Measurements from ENCODE around the gene CPZ. TPM values are rescaled to one million over a fixed set of nuclear protein-coding genes. Genes with fewer than 3 reads are reported as not detected.
"Not testable (repeated sequence)": the region's sequence is repeated elsewhere in the genome, so short reads cannot be mapped to it uniquely, and the experiment has no call there.

Gene CPZ
- total RNA-seq, 4 donors from 2014 or later = 0.32 to 4.2 (median 2.1) TPM

DNA sequence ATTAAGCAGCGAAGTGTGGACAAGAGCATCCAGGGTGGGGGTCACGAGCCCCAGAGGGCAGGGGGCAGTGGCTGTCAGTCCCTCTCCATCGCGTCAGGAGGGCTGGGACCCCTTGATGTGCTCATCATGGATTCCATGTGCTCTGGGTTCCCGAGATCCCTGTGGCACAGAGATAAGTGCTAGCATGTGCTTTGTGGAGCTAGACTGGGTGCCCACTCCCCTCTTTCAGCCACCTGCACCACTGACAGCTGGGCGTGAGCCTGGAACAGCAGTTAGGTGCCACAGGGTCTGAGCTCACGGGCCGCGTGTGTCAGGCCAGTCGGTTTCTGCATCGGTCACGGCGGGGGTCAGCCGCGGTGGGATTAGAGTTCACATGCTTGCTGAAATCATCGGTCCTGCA is 24.3 kb downstream of the CPZ start:
- no peak overlapping the region for H3K27ac ChIP-seq

DNA sequence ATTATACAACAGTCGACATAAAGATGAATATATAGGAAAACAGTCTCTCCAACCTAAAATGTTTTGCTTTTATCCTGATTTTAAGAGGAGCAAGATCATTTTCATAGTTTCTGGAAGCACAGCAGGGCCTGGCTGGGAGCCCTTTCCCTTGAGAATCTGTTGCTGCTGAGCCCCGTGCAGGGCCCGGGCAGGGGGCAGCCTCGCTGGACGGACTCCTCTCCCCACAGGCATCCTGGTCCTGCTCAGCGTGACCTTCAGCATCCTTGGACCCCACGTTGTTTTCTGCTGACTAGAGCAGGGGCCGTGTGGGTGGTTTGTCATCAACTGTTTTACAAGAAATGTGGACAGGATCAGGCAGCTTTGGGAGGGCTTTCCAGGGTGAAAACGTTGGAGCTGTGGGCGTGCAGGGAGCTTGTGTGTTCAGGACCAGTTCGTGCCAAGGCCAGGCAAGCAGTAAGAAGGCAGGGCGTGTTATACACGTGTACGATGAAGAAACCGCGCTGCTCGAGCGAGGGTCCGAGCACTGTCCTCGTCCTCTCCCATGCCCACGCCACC is 25.0 kb downstream of the CPZ start:
- Histone ChIP-seq H3K27ac (no peak overlapping the region), H3K4me3 (no peak overlapping the region), H3K27me3 (peaks cover 11% of the 10 kb centered on the region), H3K9me3 (no peaks in the 10 kb centered on the region), H3K4me1 (no peaks in the 10 kb centered on the region), H3K36me3 (no peaks in the 10 kb centered on the region)
- no peak for TF ChIP-seq POLR2A (IDR thresholded peaks at IDR 0.05)
- TF ChIP-seq, protein P1, sequence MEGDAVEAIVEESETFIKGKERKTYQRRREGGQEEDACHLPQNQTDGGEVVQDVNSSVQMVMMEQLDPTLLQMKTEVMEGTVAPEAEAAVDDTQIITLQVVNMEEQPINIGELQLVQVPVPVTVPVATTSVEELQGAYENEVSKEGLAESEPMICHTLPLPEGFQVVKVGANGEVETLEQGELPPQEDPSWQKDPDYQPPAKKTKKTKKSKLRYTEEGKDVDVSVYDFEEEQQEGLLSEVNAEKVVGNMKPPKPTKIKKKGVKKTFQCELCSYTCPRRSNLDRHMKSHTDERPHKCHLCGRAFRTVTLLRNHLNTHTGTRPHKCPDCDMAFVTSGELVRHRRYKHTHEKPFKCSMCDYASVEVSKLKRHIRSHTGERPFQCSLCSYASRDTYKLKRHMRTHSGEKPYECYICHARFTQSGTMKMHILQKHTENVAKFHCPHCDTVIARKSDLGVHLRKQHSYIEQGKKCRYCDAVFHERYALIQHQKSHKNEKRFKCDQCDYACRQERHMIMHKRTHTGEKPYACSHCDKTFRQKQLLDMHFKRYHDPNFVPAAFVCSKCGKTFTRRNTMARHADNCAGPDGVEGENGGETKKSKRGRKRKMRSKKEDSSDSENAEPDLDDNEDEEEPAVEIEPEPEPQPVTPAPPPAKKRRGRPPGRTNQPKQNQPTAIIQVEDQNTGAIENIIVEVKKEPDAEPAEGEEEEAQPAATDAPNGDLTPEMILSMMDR (IDR thresholded peaks at IDR 0.05) = no peak
- TF ChIP-seq POLR2AphosphoS5 (IDR thresholded peaks at IDR 0.05) = no peak
- TF ChIP-seq EP300 (IDR thresholded peaks at IDR 0.05) = no peak
- WGBS = 70% methylated on average over 21 of the region's 21 CpGs
- DNase-seq (ENCODE audit: low spot score in 2 of 2) = peak in 1 of 2 donors; percentile 21

More for the DNA sequence above, 24.3 kb downstream of the CPZ start:
- DNase-seq (ENCODE audit: low spot score in 2 of 2) = peak in 1 of 2 donors; percentile 55
- WGBS = 78% methylated on average over 6 of the region's 16 CpGs
- no peak overlapping the region for H3K4me3 ChIP-seq
- H3K9me3 ChIP-seq = no peaks in the 10 kb centered on the region
- TF ChIP-seq EP300 (IDR thresholded peaks at IDR 0.05) (no peak), POLR2A (IDR thresholded peaks at IDR 0.05) (no peak), POLR2AphosphoS5 (IDR thresholded peaks at IDR 0.05) (no peak)
- TF ChIP-seq, protein P1 (IDR thresholded peaks at IDR 0.05) = no peak
- no peaks in the 10 kb centered on the region for H3K4me1 ChIP-seq
- peaks cover 11% of the 10 kb centered on the region for H3K27me3 ChIP-seq
- no peaks in the 10 kb centered on the region for H3K36me3 ChIP-seq

DNA sequence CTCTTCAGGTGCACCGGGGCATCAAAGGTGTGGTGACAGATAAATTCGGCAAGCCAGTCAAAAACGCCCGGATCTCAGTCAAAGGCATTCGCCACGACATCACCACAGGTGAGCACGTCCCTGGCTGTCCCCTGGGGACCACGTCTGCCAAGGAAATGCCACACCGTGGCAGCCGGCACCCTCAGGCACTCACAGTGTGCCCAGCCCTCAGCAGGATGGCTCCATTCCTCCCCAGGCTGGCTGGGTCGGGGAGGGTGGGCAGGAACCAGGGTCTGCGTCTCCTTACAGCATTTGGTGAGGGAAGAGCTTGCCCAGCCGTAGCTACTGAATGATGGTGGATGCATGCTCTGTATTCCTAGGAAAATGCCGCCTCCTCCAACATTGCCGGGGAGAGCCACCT is 25.9 kb downstream of the CPZ start:
- 89% methylated on average over 9 of the region's 15 CpGs for WGBS
- Histone ChIP-seq H3K27ac (no peak overlapping the region), H3K27me3 (peaks cover 11% of the 10 kb centered on the region), H3K4me3 (no peak overlapping the region), H3K36me3 (no peaks in the 10 kb centered on the region), H3K9me3 (no peaks in the 10 kb centered on the region), H3K4me1 (no peaks in the 10 kb centered on the region)
- DNase-seq (ENCODE audit: low spot score in 2 of 2) = peak in 1 of 2 donors; percentile 28
- TF ChIP-seq EP300 (IDR thresholded peaks at IDR 0.05) = no peak
- no peak for TF ChIP-seq POLR2AphosphoS5 (IDR thresholded peaks at IDR 0.05)
- TF ChIP-seq, protein P1 (IDR thresholded peaks at IDR 0.05) = no peak
- TF ChIP-seq POLR2A (IDR thresholded peaks at IDR 0.05) = no peak

DNA sequence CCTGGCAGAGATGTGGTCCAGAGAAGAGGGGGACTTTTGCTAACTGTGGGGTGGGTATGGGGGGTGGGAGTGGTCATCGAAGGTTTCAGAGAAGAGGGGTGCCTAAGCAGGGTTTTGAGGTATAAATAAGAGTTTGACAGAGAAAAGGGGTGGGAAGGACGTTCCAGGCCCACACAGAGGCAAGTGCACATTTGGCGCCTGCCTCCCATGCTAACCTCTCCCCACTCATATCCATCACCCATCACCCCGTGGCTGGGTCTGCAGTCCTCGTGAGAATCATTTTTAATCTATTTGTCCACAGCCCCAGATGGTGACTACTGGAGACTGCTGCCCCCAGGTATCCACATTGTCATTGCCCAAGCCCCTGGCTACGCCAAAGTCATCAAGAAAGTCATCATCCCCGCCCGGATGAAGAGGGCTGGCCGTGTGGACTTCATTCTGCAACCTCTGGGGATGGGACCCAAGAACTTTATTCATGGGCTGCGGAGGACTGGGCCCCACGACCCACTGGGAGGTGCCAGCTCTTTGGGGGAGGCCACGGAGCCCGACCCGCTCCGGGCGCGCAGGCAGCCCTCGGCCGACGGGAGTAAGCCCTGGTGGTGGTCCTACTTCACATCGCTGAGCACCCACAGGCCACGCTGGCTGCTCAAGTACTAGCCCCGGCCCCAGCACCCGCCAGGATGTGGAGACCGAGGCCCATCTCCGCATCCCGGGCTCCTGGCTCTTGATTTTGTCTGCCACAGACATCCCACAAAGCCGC is 26.6 kb downstream of the CPZ start:
- no peak overlapping the region for H3K27ac ChIP-seq
- peaks cover 11% of the 10 kb centered on the region for H3K27me3 ChIP-seq
- H3K9me3 ChIP-seq = no peaks in the 10 kb centered on the region
- TF ChIP-seq POLR2AphosphoS5 (IDR thresholded peaks at IDR 0.05) (no peak), POLR2A (IDR thresholded peaks at IDR 0.05) (no peak), EP300 (IDR thresholded peaks at IDR 0.05) (no peak)
- TF ChIP-seq, protein P1 (IDR thresholded peaks at IDR 0.05) = no peak
- H3K36me3 ChIP-seq = no peaks in the 10 kb centered on the region
- peak in 1 of 2 donors; percentile 48 for DNase-seq (ENCODE audit: low spot score in 2 of 2)
- H3K4me1 ChIP-seq = no peaks in the 10 kb centered on the region
- 81% methylated on average over 28 of the region's 28 CpGs for WGBS
- no peak overlapping the region for H3K4me3 ChIP-seq

DNA sequence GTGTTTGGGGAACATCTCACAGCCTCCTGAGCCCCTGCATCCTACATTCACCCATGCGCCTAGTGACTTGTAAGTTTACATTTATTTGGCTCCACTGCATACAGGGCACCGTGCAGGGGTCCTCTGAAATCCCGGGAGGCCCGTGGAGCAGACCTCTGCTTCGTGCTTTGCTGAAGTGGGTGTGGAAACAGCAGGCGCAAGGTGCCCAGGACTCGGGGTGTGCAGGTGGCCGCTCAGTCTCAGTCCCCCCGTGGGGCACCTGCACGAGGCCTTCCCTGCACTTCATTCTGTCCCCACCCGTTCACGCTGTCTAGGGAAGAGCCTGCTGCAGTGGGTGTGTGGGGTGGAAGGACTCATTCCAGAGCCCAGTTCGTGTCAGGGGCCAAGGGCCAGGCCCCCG is 28.6 kb downstream of the CPZ start:
- not testable (repeated sequence) for H3K4me3 ChIP-seq; H3K36me3 ChIP-seq; H3K9me3 ChIP-seq; H3K4me1 ChIP-seq; DNase-seq (ENCODE audit: low spot score in 2 of 2); H3K27ac ChIP-seq
- peaks cover 11% of the 10 kb centered on the region for H3K27me3 ChIP-seq
- no CpG with 5 or more reads among the region's 14 CpGs for WGBS

DNA sequence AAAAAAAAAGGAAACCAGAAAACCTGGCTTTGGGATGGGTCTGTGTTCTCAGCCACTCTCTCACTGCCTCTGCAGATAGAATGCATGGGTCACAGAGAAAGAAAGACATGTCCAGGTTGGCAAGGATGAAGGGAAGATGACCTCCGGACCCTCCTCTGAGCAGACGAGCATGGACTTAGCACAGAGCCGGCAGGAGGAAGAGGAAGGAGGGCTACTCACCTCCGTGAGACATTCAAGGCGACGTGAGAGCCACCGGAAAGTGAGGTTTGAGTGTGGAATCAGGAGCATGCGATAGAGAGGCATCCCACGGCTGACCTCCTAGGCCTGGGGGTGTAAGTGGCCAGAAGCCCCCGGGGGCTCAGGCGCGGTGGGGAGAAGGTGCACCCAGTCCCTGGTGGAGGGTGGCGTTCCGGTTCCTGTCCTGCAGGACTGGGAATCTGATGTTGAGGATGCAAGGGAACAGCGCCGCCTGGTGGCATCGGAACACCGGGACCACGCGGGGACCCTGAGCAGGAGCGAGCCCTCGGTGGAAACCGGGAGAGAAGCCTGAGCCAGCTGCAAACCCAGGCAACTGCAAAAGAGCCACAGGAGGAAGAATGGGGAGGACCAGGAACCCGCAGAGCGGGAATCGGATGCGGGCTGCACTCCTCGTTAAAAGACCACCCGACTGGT is 32.2 kb downstream of the CPZ start:
- not testable (repeated sequence) for H3K36me3 ChIP-seq; H3K4me3 ChIP-seq; DNase-seq (ENCODE audit: low spot score in 2 of 2); H3K27me3 ChIP-seq; H3K9me3 ChIP-seq; H3K4me1 ChIP-seq; H3K27ac ChIP-seq
- WGBS = no CpG with 5 or more reads among the region's 29 CpGs

DNA sequence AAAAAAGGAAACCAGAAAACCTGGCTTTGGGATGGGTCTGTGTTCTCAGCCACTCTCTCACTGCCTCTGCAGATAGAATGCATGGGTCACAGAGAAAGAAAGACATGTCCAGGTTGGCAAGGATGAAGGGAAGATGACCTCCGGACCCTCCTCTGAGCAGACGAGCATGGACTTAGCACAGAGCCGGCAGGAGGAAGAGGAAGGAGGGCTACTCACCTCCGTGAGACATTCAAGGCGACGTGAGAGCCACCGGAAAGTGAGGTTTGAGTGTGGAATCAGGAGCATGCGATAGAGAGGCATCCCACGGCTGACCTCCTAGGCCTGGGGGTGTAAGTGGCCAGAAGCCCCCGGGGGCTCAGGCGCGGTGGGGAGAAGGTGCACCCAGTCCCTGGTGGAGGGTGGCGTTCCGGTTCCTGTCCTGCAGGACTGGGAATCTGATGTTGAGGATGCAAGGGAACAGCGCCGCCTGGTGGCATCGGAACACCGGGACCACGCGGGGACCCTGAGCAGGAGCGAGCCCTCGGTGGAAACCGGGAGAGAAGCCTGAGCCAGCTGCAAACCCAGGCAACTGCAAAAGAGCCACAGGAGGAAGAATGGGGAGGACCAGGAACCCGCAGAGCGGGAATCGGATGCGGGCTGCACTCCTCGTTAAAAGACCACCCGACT is 37.8 kb downstream of the CPZ start:
- H3K9me3 ChIP-seq; H3K27me3 ChIP-seq; H3K27ac ChIP-seq; DNase-seq (ENCODE audit: low spot score in 2 of 2); H3K36me3 ChIP-seq; H3K4me3 ChIP-seq; H3K4me1 ChIP-seq: not testable (repeated sequence)
- no CpG with 5 or more reads among the region's 29 CpGs for WGBS

DNA sequence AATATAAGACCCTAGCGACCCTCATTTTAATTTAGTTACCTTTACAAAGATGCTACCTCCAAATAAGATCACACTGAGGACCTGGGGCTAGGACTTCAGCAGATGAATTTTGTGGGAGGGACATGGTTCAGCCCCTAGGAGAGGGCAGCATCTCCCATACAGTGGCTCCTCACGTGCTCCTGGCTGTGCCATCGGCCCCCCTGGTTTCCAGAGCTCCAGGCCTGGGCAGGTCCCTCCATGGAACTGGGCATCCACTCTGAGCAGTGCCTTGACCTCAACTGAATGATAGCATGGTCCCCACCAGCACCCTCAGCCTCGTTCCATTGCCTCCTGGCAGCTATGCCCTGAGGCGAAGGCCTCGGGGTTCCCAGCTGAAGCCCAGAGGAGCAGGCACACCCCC is 39.3 kb downstream of the CPZ start:
- no CpG with 5 or more reads among the region's 6 CpGs for WGBS
- not testable (repeated sequence) for H3K27ac ChIP-seq; H3K9me3 ChIP-seq; DNase-seq (ENCODE audit: low spot score in 2 of 2); H3K36me3 ChIP-seq; H3K27me3 ChIP-seq; H3K4me1 ChIP-seq; H3K4me3 ChIP-seq

Data from suprapubic skin (tissue), 4 donors.